NCI-H2196 (cell line): Measurements from ENCODE around the gene SCFD1.
"Not testable (repeated sequence)": the region's sequence is repeated elsewhere in the genome, so short reads cannot be mapped to it uniquely, and the experiment has no call there.

Experiments
- DNase-seq: peaks from one replicate; lab custom pipeline; 2025; ENCODE audit not compliant: unreplicated experiment; lab: John Stamatoyannopoulos, UW

SCFD1 gene

DNA sequence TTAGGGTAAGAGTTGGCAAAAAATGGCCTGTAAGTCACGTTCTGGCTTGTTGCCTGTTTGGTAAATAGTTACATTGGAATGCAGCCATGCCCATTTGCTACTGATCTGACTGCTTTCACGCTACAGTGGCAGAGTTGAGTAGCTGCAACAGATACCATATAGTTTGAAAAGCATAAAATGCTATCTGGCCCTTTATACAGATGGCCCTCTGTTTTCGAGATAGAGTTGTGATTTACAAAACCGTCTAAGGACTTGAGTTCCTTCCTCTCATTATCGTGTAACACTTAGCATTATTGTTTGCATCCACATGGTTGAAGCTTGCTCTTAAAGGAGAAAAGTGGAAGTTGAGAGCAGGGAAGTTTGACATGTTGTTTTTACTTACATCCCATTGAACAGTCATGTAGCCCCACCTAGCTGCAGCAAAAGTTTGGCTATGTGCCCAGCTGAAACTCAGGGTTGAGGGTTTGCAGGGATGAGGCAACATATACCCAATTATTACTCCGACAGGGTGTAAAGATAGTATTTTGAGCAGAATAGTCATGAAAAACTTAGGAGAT is 11.3 kb upstream of the SCFD1 start:
- DNase-seq = peak; percentile 89

- DNase-seq = no peak
These were observed 8.0 kb upstream of the SCFD1 start for GRCh38 chr14:30614155-30614554.

GRCh38 chr14:30620178-30620577 is 1.9 kb upstream of the SCFD1 start:
- DNase-seq = no peak

DNA sequence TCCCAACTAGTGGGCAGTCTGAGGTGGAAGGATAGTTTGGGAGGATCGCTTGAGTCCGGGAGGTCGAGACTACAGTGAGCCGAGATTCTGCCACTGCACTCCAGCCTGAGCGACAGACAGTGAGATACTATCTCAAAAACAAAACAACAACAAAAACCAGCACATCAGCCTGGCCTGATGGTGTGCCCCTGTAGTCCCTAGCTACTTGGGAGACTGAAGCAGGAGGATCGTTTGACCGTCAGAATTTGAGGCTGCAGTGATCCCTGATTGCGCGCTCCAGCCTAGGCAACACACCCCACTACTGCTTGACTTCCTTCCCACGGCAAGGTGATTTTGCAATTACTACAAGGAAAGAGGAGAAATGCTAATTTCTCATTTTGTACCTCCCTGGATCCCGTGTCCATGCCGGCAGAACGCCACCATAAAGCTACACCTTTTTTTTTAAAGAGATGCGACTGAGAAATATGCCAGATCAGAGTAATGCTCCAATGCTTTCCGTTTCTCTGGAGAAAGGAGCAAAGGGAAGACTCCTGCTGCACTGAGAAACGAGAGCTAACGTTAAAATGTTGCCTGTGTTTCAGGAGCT is 672 bp upstream of the SCFD1 start:
- peak; percentile 41 for DNase-seq

DNA sequence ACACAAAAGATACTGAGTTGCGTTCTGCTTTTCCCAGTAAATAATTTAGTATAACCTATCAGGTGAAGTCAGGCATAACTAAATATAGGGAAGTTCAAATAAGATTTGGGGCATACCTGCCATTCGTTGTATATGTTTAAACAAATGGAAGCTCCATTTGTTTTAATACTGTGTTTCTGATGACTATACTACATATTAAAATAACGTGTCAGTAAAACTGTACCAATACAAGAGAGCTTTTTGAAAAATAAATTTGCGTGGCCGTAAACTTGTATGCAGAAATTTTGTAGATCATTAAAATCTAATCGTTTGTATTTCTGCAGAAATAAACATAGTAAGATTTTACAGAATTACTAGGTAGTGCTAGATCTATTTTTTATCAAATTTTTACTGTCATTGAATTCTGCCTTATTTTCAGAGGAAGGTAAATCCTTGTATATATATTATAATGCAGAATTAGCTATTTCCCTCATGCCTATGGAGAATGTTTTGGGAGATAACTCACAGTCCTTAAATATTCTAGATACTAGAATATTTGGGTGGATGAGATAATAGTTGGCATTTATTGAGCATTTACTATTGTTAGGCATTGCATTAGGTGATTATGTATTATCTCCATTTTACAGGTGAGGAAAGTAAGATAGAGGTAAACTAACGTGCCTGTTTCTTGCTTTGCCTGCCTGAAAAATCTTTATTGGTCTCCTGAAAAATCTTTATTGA is 1.5 kb downstream of the SCFD1 start:
- DNase-seq = no peak

DNA sequence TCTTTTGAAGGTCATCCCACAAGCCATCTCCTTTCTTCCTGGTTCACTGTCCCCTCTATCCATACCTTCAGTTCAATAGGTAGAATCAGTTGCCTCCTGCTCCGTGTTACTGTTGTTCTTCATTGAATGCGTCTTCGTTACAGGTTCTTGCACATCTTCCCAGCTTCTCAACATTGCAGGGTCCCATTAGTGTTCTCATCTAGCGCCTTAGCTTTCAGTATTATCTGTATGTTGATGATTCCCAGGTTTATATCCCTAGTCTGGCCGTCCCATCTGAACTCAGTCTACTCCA is 2.0 kb downstream of the SCFD1 start:
- no peak for DNase-seq

- no peak for DNase-seq
These were observed 3.4 kb downstream of the SCFD1 start for GRCh38 chr14:30625533-30625932.

DNA sequence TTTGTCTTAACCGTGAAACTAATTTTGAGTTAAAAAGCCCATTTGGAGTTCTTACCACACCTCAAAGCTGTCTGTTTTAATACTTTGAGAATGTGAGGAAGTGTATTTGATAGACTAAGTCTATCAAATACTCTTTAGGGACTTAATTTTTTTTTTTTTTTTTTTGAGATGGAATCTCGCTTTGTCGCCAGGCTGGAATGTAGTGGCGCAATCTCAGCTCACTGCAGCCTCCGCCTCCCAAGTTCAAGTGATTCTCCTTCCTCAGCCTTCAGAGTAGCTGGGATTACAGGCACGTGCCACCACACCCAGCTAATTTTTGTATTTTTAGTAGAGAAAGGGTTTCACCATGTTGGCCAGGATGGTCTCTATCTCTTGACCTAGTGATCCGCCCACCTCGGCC is 7.3 kb downstream of the SCFD1 start:
- DNase-seq = not testable (repeated sequence)

- DNase-seq = no peak
These were observed 8.1 kb downstream of the SCFD1 start for GRCh38 chr14:30630248-30630647.

DNA sequence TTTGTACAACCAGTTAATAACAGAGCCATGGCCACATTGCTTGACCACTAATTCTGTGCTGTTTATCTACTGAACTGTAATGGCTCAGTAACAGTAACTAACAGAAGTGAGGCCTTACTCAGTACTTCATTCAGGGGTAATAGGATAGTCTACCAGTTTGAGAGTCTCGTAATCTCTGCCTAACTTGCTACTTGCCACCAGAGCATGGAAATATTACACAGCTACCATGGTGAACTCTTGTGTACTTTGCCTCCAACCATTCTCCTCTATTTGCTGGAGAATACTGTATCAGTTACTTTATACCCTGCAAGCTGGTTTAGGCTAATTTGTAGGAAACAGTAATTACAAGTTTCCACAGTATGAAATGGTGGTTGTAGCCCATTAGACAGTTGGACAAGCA is 10.6 kb downstream of the SCFD1 start:
- no peak for DNase-seq

DNA sequence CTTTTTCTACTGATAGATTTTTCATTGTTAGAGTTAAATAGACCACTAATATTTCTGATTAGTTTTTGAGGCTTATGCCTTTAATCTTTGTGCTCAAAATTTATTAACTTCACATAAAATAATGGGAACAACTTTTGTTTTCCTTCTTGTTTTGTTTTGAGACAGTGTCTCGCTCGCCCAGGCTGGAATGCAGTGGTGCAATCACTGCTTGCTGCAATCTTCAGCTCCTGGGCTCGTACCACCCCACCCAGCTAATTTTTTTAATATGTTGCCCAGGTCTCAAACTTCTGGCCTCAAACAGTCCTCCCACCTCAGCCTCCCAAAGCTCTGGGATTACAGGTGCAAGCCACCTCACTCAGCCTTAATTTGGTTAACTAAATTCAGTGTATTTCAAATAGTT is 16.8 kb downstream of the SCFD1 start:
- no peak for DNase-seq

DNA sequence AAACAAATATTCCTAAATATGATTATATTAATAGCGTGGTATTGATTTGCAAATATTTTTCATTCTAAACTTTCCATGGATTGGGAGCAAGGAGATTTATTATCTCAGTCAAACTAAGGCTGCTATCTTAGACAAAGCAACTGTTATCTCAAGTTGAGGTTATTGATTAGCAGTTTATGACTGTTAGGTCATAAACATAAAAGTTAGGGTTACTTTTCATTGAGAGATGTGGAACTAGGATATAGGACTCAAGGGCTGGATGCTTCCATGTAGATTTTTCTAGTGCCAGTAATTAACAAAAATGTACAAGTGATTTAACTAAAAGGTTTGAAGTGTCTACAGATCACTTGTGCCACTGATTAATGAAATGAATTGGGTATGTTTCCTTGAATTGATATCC is 19.1 kb downstream of the SCFD1 start:
- no peak for DNase-seq

DNA sequence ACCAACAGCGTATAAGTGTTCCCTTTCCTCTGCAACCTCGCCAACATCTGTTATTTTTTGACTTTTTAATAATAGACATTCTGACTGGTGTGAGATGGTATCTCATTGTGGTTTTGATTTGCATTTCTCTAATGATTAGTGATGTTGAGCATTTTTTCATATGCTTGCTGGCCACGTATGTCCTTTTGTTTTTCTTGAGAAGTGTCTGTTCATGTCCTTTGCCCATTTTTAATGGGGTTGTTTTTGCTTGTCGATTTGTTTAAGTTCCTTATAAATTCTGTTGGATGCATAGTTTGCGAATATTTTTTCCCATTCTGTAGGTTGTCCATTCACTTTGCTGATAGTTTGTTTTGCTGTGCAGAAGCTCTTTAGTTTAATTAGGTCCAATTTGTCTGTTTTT is 22.3 kb downstream of the SCFD1 start:
- not testable (repeated sequence) for DNase-seq

DNA sequence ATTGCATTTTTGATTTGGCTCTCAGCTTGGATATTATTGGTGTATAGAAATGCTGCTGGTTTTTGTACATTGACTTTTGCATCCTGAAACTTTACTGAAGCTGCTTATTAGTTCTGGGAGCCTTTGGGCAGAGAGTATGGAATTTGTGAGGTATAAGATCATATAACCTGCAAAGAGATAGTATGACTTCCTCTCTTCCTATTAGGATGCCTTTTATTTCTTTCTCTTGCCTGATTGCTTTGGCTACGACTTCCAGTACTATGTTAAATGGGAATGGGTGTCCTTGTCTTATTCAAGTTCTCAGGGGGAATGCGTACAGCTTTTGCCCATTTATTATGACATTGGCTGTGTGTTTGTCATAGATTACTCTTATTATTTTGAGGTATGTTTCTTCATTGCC is 23.5 kb downstream of the SCFD1 start:
- DNase-seq = no peak

DNA sequence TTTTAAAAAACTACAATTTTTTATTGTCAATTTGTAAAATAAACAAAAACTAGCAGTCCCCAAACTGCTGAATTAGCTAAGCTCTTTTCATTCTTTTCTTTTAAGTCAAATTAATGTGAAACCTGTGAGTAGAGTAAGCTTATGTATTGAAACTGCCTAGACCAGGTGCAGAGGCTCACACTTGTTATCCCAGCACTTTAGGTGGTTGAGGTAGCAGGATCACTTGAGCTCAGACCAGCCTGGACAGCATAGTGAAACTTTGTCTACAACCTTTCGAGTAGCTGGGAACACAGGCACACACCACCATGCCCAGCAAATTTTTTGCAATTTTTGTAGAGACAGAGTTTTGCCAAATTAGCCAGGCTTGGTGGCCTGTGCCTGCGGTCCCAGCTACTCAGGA is 26.4 kb downstream of the SCFD1 start:
- no peak for DNase-seq

DNA sequence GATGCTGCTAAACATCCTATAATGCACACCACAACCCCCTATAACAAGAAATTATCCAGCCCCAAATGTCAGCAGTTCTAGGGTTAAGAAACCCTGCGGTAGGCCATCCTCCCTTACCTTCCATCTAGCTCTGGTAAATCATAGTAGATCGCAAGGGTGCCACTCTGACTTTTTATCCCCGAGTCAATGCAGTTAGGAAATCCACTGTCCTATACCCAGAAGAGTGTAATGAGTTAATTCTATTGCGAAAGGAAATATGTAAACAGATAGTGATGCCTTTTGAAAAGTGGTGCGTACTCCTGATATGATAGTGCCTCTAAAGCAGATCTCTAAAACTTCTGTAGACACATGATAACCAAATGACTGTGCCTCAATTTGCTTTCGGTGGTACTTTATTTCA is 29.8 kb downstream of the SCFD1 start:
- DNase-seq = no peak

DNA sequence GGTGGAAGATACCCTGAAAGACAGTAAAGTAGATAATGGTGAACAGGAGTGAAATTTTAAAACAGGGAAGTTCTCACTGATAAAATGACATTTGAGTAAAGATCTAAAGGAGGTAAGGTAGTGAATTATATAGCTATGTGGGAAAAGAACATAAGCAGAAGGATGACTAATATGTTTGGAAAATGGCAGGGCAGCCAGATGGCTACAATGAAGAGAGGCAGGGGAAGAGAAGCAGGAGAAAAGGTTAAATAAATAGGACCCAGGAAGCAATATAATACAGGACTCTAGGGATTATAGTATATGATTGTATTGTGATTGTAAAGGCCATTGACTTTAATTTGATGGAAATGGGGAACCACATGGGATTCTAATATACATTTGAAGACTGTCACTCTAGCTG is 33.0 kb downstream of the SCFD1 start:
- no peak for DNase-seq

GRCh38 chr14:30655658-30656057 is 33.5 kb downstream of the SCFD1 start:
- DNase-seq = no peak

DNA sequence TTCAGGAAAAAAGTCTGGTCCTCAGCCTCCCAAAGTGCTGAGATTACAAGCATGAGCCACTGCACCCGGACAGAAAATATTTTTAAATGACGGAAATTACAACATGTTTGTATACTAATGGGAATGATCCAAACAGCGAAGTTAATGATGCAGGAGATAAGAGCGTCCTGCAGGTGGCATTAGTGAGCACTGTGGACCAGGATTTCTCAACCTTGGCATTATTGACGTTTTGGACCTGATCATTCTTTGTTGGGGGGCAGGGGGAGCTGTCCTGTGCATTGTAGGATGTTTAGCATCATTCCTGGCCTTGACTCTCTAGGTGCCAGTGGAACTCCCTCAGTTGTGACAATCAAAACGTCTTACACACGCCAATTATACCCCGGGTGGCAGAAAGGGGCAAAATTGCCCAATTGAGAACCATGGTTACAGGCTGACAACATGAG is 34.1 kb downstream of the SCFD1 start:
- DNase-seq = peak; percentile 20

DNA sequence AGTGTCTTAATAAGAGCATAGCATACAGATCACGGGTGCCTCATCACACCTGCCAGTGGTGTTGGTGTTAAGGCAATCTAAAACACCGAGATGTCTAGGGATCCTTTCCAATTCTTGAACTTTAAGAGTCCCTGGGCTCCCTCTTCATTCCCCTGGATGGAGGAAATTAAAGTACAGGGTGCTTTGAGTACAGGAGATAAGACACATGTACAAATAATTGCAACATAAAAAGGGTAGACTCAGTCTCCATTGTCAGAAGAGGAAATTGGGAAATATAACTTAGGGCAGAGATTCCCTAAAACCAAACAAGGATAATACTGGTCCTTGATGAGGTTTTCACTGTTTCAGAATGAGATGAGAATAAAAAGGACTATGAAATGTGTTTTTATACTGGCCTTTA is 34.9 kb downstream of the SCFD1 start:
- no peak for DNase-seq

- peak; percentile 7 for DNase-seq
These were observed 35.6 kb downstream of the SCFD1 start for GRCh38 chr14:30657606-30658163.

DNA sequence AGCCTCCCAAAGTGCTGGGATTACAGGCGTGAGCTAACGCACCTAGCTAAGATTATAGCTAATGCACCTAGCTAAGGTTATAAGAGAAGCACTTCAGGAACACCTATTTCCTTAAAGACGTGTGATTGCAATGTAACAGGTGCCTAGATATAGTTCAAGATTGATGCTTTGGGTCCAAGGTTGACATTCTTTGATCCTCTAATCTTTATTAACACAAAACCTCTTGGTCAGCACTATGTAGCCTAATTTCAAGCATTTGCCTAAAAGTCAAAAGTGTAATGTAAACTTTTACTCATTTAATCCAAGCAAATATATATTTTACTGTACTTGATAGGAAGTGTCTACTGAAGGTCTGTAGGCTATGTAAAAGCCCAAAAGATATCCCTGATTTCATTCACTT is 36.5 kb downstream of the SCFD1 start:
- no peak for DNase-seq

DNA sequence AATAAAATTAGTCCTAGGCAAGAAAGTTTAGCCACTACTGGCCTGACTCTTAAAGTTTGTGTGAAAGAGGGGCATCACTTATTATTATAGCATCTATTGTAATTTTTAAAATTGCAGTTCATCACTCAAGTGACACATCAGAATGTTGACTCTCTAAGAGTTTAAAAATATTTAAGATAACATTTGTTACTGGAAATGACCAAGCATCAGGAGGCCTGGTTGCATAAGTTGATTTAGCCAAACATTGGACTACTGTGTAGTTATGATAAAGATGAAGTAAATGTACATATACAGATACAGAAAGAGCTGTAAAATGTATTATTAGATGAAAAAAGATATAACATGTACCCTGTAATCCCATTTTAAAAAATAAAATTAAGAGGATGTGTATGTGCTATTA is 47.5 kb downstream of the SCFD1 start:
- no peak for DNase-seq
